Left ventricle myocardium inferior (tissue), 1 donor: ENCODE data around the gene MRPL49. TPM values are rescaled to one million over a fixed set of nuclear protein-coding genes. Genes with fewer than 3 reads are reported as not detected.

Source experiments
- DNase-seq: peaks from one replicate; pipeline ENCODE4 v3.0.0-alpha.2; 2020
- H3K27ac ChIP-seq: fragments of 200-600 bp; replicated peaks from 2 replicates; pipeline ENCODE4 v1.8.0; 2021
- H3K27me3 ChIP-seq: fragments of 200-600 bp; 2 replicates; pipeline ENCODE4 v1.8.0; 2021; ENCODE audit warnings: low read depth
- H3K36me3 ChIP-seq: fragments of 200-600 bp; 2 replicates; pipeline ENCODE4 v1.8.0; 2021
- H3K4me1 ChIP-seq: fragments of 200-600 bp; 2 replicates; pipeline ENCODE4 v1.8.0; 2021
- H3K4me3 ChIP-seq: fragments of 200-600 bp; 2 replicates; pipeline ENCODE4 v1.8.0; 2021; ENCODE audit warnings: mild to moderate bottlenecking, moderate library complexity
- H3K9me3 ChIP-seq: fragments of 200-600 bp; replicated peaks from 2 replicates; pipeline ENCODE4 v1.8.0; 2021
- CTCF ChIP-seq: fragments of 200-600 bp; IDR thresholded peaks from 2 replicates; pipeline ENCODE4 v1.8.0; 2021; ENCODE audit warnings: antibody characterized with exemption, mild to moderate bottlenecking, borderline replicate concordance
- intact Hi-C: fragments of 100-400 bp; cut with micrococcal nuclease; formaldehyde crosslinking; loops from one replicate; pipeline ENCODE4 v1.11.0; 2022
- total RNA-seq: library from RNA; stranded (reverse); fragmentation: NEBNext Ultra II Directional; extraction: Animal tissue kit (Norgen Biotek cat#: 25700); gene quantifications from one replicate; pipeline ENCODE4 v1.2.1, GENCODE V29; 2021
- donor health status: DM: no; HTN: yes; CAD: no; lungs with severe emphysema.

Gene MRPL49
- total RNA-seq, 1 donor from 2014 or later: 32.1 TPM

GRCh38 chr11:65095974-65096806 lies 25.9 kb upstream of the MRPL49 start, which contains the start of gene VPS51:
TSS of gene VPS51 (plus strand) at chr11:65096214. CDS start at chr11:65096251, 37 bp downstream.
- peak within 1 kb of the TSS; percentile 91 for H3K27ac ChIP-seq
- H3K4me3 ChIP-seq: peak within 1 kb of the TSS; percentile 82
- H3K4me1 ChIP-seq: peaks cover 34% of the 10 kb centered on the region
- peaks cover 15% of the 10 kb centered on the region for H3K36me3 ChIP-seq
- peak; percentile 9 for TF ChIP-seq CTCF
- DNase-seq: peak; percentile 90
- H3K9me3 ChIP-seq: no peaks in the 10 kb centered on the region
- H3K27me3 ChIP-seq: no peaks in the 10 kb centered on the region
- intact Hi-C loops: no loop called here

- Histone ChIP-seq H3K4me1 (peaks cover 41% of the 10 kb centered on the region), H3K36me3 (peaks cover 15% of the 10 kb centered on the region), H3K27ac (peak overlapping the region; percentile 91), H3K27me3 (no peaks in the 10 kb centered on the region), H3K9me3 (no peaks in the 10 kb centered on the region), H3K4me3 (peak overlapping the region; percentile 82)
- TF ChIP-seq CTCF: no peak
- intact Hi-C loops: no loop called here
- DNase-seq: no peak
Measured at GRCh38 chr11:65096926-65097325, 25.2 kb upstream of the MRPL49 start.

- TF ChIP-seq CTCF: no peak
- Histone ChIP-seq H3K27ac (peak overlapping the region; percentile 86), H3K36me3 (peaks cover 23% of the 10 kb centered on the region), H3K9me3 (no peaks in the 10 kb centered on the region), H3K4me1 (peaks cover 74% of the 10 kb centered on the region), H3K4me3 (no peak overlapping the region), H3K27me3 (no peaks in the 10 kb centered on the region)
- no peak for DNase-seq
- intact Hi-C loops: no loop called here
Measured at GRCh38 chr11:65100674-65101350, 21.3 kb upstream of the MRPL49 start.

- TF ChIP-seq CTCF: no peak
- DNase-seq: no peak
- H3K27ac ChIP-seq: peak overlapping the region; percentile 86
- no peaks in the 10 kb centered on the region for H3K9me3 ChIP-seq
- peaks cover 59% of the 10 kb centered on the region for H3K4me1 ChIP-seq
- H3K36me3 ChIP-seq: peaks cover 23% of the 10 kb centered on the region
- intact Hi-C loops: no loop called here
- H3K4me3 ChIP-seq: no peak overlapping the region
- no peaks in the 10 kb centered on the region for H3K27me3 ChIP-seq
Measured at GRCh38 chr11:65102142-65103095, 19.7 kb upstream of the MRPL49 start.

- H3K9me3 ChIP-seq: no peaks in the 10 kb centered on the region
- peak overlapping the region; percentile 86 for H3K27ac ChIP-seq
- H3K36me3 ChIP-seq: peaks cover 26% of the 10 kb centered on the region
- intact Hi-C loops: no loop called here
- H3K4me1 ChIP-seq: peaks cover 49% of the 10 kb centered on the region
- no peaks in the 10 kb centered on the region for H3K27me3 ChIP-seq
- DNase-seq: no peak
- no peak for TF ChIP-seq CTCF
- H3K4me3 ChIP-seq: no peak overlapping the region
Measured at GRCh38 chr11:65103476-65103875, 18.6 kb upstream of the MRPL49 start.
